Activated CD4-positive, CD25-positive, alpha-beta regulatory T cell treated with anti-CD3 and anti-CD28 coated beads, Interleukin-2, amount 50 U/mL, for 16 hours (primary cell): ENCODE data around the gene SH3BGRL3.

Experiments
- DNase-seq: peaks from one replicate; pipeline ENCODE4 v3.0.0-alpha.2; 2020; ENCODE audit warnings: low read depth, low spot score

SH3BGRL3 gene

DNA sequence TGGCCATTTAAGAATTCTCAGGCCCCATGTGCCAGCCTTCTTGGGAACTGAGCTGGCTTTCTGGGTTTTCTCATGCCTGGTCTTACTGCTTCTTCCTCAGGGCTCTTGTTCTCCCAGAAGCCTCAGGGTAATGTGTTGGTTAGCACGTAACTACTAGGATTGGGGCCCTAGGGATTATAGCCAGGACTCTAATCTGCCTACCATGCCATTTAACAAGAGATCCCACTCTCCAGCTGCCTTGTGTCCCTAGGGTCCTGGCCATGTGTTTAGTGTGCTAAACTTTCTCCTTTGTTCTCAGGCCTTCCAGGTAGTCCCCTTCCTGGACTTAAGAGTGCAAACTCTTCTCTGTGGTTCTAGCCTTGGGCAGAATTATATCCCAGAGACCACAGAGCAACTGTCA is 2.2 kb upstream of the SH3BGRL3 start:
- DNase-seq: no peak

DNA sequence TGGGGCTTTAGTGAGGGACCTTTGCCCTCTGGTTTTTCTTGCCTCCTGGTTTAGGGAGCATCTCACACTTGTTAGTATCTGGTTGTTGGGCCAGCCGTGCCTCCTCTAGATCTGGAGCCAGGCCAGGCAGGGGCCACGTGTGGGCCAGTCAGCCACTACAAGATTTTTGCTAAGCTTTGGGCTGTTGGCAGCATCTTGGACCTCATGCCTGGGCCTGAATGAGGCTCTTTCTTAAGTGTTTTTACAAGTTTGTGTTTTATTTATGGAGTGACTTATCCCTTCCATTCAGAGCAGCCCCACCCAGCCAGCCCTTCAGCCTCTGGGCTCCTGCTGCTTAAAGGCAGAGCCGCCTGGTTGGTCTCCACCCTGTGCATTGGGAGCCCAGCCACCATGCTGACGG is 1.6 kb upstream of the SH3BGRL3 start:
- no peak for DNase-seq

DNA sequence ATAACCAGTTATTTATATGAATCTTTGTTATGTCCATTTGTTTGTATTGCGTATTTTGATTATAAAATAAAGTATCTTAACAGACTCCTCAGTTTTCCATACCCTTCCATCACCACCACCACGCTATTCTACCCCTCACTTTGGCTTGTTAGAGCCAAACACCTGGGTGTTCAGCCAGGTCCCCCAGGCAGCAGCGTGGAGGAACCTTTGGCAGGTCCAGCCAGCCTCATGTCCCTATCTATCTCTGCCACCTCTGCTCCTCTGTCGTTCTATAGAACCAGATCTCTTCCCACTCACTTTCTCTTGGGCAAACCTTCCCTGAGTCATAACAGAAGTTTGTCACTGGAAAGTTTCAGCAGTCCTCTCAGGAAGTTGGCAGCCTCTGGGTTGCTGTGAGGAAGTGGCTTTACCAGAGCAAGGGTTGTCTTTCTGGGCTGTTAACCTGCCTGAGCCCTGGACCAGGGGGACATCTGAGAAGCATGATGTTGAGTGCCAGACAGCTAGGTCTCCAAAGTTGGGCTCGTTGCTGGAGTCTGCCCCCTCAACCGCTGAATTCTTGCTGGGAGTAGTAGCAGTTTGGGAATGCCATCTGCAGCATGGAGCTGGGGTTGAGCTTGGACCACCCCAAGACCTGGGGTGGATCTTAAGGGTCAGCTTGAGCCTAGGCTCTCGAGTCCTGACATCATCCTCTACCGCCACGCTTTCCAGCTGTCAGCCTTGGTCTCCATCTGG is 996 bp upstream of the SH3BGRL3 start:
- no peak for DNase-seq

DNA sequence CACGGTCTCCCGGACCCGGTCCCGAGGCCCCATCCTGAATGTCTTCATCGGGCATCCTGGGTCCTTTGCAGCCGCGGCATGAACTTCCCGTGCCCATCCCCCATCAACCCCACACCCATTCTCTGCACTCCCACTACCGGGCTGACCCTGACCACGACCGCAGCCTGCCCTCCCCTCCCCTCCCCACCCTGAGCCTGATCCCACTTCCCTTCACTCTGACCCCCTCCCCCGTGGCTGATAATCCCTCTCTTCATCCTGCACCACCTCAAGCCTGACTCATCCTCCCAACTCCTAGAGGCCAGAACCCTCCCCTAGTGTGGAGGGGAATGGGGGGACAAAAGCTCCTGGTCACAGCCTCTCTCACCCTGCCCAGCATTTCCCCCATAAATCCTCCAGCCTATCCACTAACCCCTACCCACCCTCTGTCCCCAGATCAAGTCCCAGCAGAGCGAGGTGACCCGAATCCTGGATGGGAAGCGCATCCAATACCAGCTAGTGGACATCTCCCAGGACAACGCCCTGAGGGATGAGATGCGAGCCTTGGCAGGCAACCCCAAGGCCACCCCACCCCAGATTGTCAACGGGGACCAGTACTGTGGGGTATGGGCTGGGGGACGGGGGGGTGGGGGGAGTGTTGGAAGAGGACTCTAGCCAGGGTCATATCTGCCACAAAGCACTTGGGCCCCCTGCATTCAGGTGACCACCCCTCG is 602 bp downstream of the SH3BGRL3 start:
- DNase-seq: no peak

DNA sequence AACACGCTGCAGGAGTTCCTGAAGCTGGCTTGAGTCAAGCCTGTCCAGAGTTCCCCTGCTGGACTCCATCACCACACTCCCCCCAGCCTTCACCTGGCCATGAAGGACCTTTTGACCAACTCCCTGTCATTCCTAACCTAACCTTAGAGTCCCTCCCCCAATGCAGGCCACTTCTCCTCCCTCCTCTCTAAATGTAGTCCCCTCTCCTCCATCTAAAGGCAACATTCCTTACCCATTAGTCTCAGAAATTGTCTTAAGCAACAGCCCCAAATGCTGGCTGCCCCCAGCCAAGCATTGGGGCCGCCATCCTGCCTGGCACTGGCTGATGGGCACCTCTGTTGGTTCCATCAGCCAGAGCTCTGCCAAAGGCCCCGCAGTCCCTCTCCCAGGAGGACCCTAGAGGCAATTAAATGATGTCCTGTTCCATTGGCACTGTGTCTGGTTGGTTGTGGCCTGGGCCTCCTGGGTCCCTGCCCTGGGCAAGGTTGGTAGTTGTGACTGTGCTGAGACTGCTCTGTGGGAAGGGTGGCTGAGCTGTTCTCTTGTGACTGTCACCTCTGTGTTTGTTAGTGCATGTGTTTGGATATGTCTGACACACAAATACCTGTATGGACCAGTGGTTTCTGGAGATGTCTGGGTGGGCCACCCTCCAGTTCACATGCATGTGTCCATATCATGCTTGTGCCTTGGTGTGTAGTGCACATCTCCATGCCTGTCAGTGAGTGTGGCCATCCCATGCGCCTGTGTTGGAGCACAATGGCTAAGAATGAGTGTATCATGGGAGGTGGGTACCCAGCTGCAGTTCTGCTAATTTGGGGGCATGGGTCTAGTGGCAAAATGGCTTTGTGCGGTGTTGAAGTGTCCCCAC is 1.4 kb downstream of the SH3BGRL3 start:
- no peak for DNase-seq

DNA sequence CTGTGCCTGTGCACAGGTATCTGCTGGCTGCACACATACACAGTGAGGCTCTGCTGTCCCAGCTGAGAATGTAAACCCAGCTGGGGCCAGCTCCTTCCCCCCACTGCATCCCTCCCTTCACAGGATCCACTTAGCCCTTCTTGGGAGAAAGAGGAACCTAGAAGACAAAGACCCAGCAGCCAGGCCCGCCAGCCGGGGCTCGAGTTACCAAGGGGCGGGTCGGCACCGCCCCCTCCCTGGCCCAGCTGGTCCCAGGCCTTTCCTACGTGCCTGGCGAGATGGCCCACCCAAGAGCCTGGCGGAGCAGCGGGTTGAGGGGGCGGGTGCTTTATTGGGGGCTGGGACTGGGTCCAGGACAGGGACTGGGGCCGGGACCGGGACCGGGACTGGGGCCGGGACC is 2.1 kb downstream of the SH3BGRL3 start:
- no peak for DNase-seq

DNA sequence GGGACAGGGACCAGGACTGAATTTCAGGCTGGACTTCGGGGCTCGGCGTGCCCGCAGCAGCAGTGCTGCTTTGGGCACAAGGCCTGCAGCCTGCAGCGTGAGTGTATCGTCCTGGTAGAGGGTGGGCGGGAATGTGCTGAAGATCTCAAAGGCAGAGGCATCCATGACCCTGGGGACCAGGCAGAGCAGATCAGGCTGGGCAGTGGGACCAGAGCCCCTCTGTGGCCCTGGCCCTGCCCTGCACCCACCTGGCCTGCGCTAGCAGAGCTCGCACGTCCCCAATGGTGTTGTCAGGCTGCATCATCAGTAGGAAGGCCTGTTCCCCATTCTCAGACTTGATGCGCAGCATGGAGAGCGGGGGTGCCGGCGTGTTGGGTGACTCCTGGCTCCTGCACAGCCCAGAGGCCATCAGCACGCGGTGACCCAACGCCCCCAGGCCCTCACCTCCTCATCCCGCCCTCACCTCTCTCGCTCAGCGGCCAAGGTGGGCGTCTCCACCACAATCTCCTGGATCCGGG is 2.6 kb downstream of the SH3BGRL3 start:
- DNase-seq: no peak

DNA sequence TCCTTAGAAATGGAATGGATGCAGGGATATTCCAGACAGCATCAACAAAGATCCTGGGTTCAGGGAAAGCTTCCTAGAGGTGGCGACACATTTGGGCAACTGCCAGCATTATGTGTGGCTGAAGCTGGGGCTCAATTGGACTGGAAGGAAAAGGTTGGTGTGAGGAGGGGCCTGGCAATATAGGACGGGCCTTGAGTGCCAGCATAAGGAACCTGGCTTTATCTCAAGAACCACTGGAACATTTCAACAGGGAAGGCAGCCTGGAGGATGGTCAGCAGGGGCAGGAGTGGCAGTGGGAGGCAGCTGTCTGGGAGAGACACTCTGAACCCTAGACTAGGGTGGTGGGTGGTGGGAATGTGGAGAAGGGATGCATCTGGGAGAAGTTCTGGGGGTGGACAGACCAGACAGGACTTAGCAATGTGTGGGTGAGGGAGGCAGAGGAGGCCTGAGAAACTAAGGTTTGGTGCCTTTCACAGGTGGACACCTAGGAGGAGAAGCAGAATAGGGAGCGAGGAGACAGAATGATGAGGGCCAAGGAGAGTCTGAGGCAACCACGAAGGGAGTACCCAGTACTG is 3.5 kb downstream of the SH3BGRL3 start:
- DNase-seq: no peak

DNA sequence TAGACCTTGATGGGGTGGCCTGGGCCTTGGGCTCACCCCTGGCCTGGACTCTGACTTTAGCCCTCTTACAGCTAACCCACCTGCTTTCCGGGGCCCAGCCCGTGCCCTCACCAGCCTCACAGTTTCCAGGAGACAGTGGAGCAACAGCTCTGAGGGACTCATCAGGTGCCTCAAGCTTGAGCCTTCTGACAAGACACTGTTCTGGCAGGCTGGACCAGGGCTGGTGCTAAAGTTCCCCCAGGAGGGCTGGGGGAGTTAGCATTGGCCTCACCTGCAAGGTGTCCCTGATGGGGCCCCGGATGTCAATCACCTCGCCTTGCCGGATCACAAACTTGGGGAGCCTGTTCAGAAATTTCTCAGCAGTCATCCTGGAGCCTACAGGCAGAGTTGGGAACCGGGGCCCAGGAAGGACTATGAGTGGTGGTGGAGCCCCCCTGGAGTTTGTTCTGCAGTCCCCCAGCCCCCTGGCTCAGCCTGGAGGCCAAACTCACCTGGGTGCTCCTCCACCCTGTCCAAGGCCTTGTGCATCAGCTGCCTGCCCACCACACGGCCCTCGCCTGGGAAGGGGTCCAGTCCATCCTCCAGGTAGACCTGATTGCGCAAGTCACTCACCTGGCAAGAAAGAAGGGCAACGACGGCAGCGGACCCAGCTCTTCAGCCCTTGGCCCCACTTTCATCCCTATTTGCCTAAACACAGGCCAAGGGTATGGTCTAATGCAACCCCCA is 4.1 kb downstream of the SH3BGRL3 start:
- no peak for DNase-seq

DNA sequence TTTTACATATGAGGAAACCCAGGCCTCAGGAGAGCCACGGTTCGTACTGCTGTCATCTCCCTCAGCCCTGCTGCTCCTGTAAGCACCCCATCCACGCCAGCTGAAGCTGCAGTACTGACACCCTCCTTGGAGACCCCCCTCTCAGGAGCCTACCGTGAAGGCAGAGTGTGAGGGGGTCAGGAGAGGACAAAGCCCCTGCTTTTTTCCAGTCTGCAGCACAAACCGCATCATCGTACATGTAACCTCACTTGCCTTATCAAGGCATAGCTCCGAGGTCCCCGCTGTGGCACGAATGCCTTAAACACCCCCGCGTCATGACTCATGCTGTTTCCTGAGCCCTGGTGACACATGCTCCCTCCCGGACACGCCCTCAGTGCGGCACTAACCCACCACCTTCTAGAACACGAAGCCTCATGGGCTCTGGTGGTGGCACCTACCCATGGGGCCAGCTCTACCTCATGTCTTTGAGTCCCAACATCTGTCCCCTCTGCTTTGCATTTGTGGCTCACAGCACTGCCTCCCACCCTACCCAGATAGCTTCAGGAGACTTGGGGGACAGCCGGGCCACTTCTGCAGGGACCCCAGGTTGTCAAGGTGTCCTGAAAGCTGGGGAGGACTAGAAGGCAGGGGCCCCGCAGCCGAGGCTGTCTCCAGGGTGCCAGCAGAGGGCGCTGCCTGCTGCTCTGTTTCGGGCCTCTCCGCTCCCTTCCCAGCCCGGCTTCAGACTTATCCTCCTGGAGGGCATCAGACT is 4.9 kb downstream of the SH3BGRL3 start:
- DNase-seq: peak; percentile 85

DNA sequence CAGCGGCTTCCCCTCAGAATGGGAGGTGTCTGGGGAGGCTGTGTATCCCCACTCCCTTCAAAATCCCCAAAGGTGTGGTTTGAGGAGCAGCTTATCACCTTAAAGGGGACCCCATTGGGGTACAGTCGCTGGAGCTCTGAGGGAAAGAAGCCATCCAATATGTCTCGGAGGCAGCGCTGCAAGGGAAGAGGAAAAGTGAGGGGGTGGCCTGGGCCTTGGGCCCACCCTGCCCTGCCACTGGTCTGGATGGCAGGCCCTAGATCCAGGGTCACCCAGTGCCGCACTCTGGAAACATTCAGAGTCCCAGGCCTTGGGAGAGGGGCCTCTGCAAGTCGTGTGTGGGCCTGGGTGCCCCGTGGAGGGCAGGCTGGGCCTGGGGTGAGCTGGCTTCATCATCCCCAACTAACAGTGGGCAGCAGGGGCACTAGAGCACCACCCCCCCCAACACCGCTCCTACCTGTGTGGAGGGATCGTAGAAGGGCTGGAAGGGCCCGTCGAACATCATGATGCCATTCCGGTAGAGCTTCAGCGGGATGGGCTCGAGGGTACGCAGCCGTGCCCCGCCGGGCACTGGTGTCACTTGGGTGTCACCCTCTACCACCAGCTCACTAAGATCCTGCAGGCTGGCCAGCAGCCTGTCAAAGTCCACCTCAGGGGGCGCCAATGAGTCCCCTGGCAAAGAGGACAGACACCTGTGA is 5.6 kb downstream of the SH3BGRL3 start:
- no peak for DNase-seq

DNA sequence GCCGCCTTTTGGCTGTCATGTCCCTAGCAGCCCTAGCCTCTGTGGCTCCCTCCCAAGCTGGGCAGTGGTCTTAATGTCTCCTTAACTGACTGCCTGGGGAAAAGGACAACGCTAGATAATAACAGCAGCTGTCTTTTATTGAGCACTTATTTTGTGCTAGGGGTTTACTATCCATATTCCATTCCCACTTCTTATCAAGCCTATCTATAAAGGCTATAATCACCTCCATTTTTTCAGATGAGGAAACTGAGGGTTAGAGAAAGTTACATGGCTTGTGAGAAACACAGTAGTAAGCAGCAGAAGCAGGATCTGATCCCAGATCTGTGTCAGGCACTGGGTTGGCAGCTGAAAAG is 6.2 kb downstream of the SH3BGRL3 start:
- no peak for DNase-seq

DNA sequence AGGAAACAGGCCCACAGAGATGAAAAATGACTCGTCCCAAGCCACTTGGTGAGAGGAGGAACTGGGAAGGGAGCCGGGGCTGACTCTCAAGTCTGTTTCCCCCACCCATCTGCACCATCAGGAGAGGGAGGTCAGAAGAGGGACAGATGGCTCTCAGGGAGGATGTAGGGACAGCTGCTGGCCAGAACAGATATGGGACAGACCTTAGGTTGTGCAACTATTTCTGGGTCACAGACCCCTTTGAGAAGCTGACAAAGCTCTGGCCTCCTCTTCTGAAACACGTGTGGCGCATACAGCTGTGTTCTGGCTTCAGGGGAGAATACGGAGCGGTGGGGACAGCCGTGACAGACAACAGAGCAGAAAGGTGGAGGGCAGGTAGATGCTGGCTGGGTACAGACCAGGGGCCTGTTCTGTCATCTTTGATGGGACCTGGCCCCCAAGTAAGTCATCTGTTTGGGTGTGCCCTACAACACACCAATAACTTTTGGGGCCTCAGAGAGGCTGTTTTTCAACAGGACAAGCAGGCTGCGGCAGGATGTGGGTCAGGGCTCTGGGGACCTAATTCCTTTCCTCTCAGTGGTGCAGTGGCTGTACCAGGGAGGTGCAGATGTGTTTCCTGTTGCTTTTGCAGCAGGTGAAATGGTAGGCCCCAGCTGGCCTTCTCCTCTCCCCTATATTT is 7.3 kb downstream of the SH3BGRL3 start:
- no peak for DNase-seq

DNA sequence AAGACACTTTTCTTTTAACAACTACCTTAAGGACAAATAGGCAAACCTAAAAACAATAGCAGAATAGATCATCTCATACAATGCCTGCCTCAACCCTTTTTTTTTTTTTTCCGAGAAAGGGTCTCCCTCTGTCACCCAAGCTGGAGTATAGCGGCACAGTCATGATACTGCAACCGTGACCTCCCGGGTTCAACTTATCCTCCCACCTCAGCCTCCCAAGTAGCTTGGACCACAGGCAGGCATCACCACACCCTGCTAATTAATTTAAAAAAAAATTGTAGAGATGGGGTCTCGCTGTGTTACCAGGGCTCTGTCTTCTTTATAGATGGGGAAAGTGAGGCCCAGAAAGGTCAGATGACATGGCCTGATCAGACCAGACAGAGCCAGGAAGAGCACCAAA is 7.9 kb downstream of the SH3BGRL3 start:
- DNase-seq: no peak

DNA sequence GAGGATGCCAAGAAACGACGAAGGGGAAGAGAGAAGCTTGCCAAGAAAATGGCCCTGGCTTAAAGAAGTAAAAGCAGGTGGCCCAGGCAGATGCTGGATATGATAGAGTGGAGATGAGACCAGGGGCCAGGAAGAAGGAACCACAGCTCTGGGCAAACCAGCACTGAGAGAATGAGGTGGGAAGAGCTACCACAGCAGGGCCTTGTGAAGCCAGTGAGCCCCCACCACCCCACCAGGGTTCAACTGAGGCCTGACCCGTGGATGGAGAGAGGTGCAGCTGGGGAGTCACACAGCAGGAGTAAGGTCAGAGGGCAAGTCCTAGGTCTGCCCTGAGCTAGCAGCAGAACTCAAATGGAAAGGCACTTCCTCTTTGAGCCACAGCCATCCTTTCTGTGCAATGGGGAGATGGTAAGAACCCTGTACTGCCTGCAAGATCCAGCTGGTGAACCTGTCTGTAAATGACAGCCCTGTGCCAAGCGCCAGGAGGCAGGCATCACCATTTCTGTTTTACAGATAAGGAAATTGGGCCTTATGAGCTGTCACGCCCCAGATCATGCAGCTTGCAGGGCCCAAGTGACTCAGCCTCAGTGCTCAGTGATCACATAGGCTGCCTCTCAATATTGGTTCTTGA is 8.5 kb downstream of the SH3BGRL3 start:
- DNase-seq: no peak

DNA sequence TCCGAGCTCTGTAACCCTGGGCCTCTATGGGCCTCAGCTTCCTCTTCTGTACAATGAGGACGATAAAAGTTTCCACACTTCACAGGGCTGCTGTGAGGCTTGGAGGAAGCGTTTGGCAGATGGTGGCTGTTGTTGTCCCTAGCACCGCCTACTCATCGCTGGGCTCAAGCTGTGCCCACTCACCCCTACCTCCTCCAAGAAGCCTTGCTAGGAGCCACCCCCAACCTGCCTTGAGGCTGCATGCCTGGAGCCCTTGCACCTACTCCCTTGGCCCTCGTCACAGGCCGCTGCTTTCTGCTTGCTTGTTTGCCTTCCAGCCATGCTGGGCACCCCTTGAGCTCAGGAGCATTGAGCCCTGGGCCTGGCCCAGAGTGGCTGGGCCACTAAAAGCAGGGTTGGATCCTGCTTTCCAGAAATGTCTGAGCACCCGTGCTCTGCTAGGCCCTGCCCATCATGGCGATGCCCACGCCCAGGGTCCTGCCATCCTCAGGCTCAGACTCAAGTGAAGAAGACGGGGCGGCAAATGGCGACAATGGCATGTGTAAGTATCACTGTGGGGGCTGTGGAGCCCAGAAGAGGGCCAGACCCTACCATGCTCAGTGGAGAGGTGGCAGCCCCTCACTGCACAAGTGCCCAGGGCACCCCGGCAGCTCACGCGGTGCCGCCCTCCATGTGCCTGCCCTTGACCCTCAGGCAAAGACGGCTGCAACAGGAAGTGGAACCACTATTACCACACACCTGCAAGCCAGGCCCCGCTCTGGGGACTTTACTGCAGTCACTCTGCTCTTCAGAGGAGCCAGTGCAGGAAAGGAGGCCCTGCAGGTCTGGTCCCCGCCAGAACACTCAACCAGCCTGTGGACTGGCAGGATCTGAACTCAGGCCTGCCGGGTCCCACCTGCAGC is 9.5 kb downstream of the SH3BGRL3 start:
- DNase-seq: no peak

DNA sequence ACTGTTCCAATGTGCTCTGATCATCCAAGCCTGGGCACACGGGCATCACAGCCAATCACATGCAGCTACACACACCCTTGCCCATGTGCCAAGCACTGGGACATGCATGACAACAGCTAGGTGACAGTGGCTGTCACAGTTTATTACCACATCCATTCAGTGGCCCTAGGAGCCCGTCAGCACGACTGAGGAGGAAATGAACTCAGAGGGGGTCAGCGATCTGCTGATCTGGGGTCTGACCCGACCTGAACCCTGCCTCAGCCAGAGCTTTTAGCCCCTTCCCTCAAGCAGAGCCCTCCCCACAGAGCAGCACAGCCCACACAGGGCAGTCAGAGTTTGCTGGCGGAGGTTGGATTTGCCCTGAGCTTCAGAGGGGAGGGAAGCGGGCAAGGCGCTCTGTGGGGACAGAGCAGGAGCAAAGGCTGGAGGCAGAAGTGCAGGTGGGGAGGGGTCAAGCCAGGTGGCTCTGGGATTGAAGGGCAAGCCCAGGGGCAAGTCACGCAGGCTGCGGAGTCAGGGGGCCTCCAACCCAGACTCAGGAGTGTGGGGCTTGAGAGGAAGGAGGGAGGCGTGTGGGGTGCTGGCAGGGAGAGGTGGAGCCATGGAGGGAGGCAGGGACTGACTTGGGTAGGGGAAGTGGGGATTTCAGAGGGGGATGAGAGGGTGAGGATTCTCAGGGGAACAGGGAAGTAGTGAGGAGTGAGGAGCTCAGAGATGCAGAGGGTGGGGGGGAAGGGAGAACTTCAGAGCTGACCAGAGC is 10.4 kb downstream of the SH3BGRL3 start:
- no peak for DNase-seq
